DND-41 (cell line): ENCODE data around the gene NECAB3.

Source experiments
- CTCF ChIP-seq: IDR thresholded peaks from 2 replicates; pipeline ENCODE4 v1.5.1; 2012; ENCODE audit warnings: borderline replicate concordance, low read length, moderate library complexity, mild to moderate bottlenecking; ENCODE audit not compliant: poor library complexity, severe bottlenecking; ENCODE audit errors: extremely low read depth
- EZH2 ChIP-seq: IDR thresholded peaks from 3 replicates; pipeline ENCODE4 v1.6.1; 2012; ENCODE audit warnings: borderline replicate concordance, low read depth, mild to moderate bottlenecking, moderate library complexity, low read length, inconsistent platforms; ENCODE audit not compliant: severe bottlenecking

GRCh38 chr20:33677991-33678702 is 3.9 kb upstream of the NECAB3 start:
- TF ChIP-seq CTCF: no peak
- TF ChIP-seq EZH2: no peak
